ENCODE results near the gene TMEM273.

DNA sequence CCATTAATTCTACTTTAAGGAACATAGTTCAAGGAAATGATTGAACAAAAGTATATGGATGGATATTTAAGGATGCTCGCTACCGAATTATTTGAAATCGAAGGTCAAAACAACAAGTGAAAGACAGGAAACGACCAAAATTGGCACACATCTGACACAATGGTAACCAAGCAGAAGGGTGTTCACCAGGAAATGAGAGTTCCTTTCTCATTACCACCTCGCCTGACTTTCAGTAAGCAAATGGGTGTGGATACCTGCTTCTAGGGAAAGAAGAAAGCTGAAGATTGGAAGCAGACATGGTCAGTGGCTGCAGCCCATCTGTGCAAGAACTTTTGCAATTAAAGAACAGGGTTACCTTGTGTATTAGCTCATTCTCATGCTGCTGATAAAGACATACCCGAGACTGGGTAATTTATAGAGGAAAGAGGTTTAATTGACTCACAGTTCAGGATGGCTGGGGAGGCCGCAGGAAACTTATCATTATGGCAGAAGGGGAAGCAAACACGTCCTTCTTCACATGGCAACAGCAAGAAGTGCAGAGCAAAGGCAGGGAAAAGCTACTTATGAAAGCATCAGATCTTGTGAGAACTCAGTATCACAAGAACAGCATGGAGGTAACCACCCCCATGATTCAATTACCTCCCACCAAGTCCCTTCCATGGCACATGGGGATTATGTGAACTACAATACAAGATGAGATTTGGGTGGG, 6.2 kb upstream of the TMEM273 start:
- TF ChIP-seq, protein P1, sequence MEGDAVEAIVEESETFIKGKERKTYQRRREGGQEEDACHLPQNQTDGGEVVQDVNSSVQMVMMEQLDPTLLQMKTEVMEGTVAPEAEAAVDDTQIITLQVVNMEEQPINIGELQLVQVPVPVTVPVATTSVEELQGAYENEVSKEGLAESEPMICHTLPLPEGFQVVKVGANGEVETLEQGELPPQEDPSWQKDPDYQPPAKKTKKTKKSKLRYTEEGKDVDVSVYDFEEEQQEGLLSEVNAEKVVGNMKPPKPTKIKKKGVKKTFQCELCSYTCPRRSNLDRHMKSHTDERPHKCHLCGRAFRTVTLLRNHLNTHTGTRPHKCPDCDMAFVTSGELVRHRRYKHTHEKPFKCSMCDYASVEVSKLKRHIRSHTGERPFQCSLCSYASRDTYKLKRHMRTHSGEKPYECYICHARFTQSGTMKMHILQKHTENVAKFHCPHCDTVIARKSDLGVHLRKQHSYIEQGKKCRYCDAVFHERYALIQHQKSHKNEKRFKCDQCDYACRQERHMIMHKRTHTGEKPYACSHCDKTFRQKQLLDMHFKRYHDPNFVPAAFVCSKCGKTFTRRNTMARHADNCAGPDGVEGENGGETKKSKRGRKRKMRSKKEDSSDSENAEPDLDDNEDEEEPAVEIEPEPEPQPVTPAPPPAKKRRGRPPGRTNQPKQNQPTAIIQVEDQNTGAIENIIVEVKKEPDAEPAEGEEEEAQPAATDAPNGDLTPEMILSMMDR (IDR thresholded peaks at IDR 0.05) = no peak
- no peak for TF ChIP-seq POLR2A (IDR thresholded peaks at IDR 0.05)
